GM10266 (cell line): ENCODE measurements around the gene DENND2D.

Experiments used
- DNase-seq: peaks from one replicate; pipeline ENCODE4 v3.0.0; 2012; ENCODE audit errors: extremely low spot score
- CTCF ChIP-seq: IDR thresholded peaks from 2 replicates; pipeline ENCODE4 v1.5.1; 2012; ENCODE audit warnings: mild to moderate bottlenecking, low read depth; ENCODE audit not compliant: control insufficient read depth, insufficient read depth; ENCODE audit errors: missing control alignments

Gene DENND2D

GRCh38 chr1:111238056-111238795 lies 37.8 kb upstream of the DENND2D start:
- no peak for DNase-seq
- no peak for TF ChIP-seq CTCF

GRCh38 chr1:111236806-111237205 lies 36.4 kb upstream of the DENND2D start:
- no peak for TF ChIP-seq CTCF
- DNase-seq, result no peak

DNA sequence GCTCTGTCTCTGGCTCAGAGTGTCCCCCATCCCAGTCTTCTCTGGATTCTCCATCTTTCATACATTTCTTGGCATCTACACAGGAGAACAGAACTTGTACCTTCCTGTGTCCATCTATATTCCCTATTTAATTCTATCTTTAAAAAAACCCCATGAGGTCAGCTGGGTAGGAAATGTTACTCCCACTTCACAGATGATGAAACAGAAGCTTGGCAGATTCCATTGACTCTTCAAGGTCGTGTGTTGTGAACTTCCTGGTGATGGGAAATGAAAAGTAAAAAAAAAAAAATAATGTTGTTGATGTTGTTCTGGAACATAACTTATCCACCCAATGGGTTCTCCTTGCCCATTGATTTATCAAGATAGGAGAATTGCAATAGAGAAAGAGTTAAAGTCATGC lies 35.9 kb upstream of the DENND2D start:
- no peak for DNase-seq
- TF ChIP-seq CTCF, result no peak

DNA sequence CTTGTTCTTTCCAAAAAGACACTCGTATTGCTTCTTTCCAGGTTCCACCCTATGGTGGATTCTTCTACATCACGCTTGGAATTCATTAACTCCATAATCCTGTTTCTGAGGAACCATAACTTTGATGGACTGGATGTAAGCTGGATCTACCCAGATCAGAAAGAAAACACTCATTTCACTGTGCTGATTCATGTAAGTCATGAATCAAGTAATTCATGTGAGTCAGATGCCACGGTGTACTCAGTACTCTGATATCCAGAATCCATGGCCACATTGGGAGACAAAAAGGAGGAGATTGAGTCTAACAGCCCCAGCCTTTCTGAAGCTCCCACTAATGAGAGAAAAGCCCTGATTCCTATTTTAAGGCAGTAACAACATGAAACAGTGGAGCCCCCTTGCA lies 34.4 kb upstream of the DENND2D start:
- no peak for DNase-seq

GRCh38 chr1:111234258-111234657 lies 33.8 kb upstream of the DENND2D start:
- no peak for TF ChIP-seq CTCF
- no peak for DNase-seq

More for the DNA sequence above, 34.4 kb upstream of the DENND2D start:
- TF ChIP-seq CTCF, result no peak

DNA sequence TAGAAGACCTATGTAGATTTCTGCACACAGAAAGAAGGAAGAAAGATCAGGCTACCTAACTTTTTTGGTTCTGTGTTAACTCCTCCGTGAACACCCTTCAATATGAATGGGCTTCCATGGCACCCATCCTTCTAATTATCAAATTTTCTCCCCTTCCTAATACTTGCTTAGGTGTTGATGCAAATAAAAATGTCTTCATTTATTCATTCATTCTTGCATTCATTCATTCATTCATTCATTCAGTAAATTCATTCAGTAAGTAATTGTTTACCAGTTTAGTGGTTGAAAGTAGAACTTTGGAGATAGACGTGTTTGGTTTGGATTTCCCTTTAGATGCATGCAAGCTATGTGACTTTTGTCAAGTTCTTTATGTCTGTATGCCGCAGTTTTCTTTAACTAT lies 31.7 kb upstream of the DENND2D start:
- no peak for DNase-seq
- TF ChIP-seq CTCF, result no peak

- TF ChIP-seq CTCF, result no peak
- no peak for DNase-seq
Observed at GRCh38 chr1:111228748-111229126, 28.3 kb upstream of the DENND2D start.
